ENCODE measurements around the gene TRAP1. TPM values are rescaled to one million over a fixed set of nuclear protein-coding genes. Genes with fewer than 3 reads are reported as not detected.

Gene TRAP1
- total RNA-seq, 1 experiment from 2014 or later: 106 TPM

- no peak for DNase-seq (ENCODE audit: low spot score)
These were observed 3.6 kb downstream of the TRAP1 start for GRCh38 chr16:3713587-3714242.

- no peak for DNase-seq (ENCODE audit: low spot score)
These were observed 4.4 kb downstream of the TRAP1 start for GRCh38 chr16:3712861-3713372.

- no peak for DNase-seq (ENCODE audit: low spot score)
These were observed 10.9 kb downstream of the TRAP1 start for GRCh38 chr16:3706253-3707012.

- no peak for DNase-seq (ENCODE audit: low spot score)
These were observed 15.2 kb downstream of the TRAP1 start for GRCh38 chr16:3702082-3702481.

GRCh38 chr16:3701531-3701930 lies 15.8 kb downstream of the TRAP1 start:
- no peak for DNase-seq (ENCODE audit: low spot score)

GRCh38 chr16:3698941-3699340 lies 18.4 kb downstream of the TRAP1 start:
- no peak for DNase-seq (ENCODE audit: low spot score)

GRCh38 chr16:3696425-3697218 lies 20.7 kb downstream of the TRAP1 start:
- DNase-seq (ENCODE audit: low spot score): peak; percentile 87

GRCh38 chr16:3695610-3696369 lies 21.5 kb downstream of the TRAP1 start:
- no peak for DNase-seq (ENCODE audit: low spot score)

- DNase-seq (ENCODE audit: low spot score): no peak
These were observed 23.3 kb downstream of the TRAP1 start for GRCh38 chr16:3694051-3694450.

GRCh38 chr16:3691761-3692160 lies 25.6 kb downstream of the TRAP1 start:
- no peak for DNase-seq (ENCODE audit: low spot score)

- DNase-seq (ENCODE audit: low spot score): peak; percentile 4
These were observed 26.2 kb downstream of the TRAP1 start for GRCh38 chr16:3690980-3691720.

GRCh38 chr16:3690470-3690928 lies 26.8 kb downstream of the TRAP1 start:
- DNase-seq (ENCODE audit: low spot score): peak; percentile 92

GRCh38 chr16:3689731-3690130 lies 27.6 kb downstream of the TRAP1 start:
- DNase-seq (ENCODE audit: low spot score): no peak

- no peak for DNase-seq (ENCODE audit: low spot score)
These were observed 29.5 kb downstream of the TRAP1 start for GRCh38 chr16:3687792-3688191.

- DNase-seq (ENCODE audit: low spot score): no peak
These were observed 30.3 kb downstream of the TRAP1 start for GRCh38 chr16:3687021-3687420.

GRCh38 chr16:3681206-3681605 lies 36.1 kb downstream of the TRAP1 start:
- no peak for DNase-seq (ENCODE audit: low spot score)

GRCh38 chr16:3677994-3678393 lies 39.3 kb downstream of the TRAP1 start:
- no peak for DNase-seq (ENCODE audit: low spot score)

- no peak for DNase-seq (ENCODE audit: low spot score)
These were observed 41.7 kb downstream of the TRAP1 start for GRCh38 chr16:3675601-3676130.

- no peak for DNase-seq (ENCODE audit: low spot score)
These were observed 42.6 kb downstream of the TRAP1 start for GRCh38 chr16:3674513-3675295.
